ENCODE measurements around the gene ZNF324.
"Not testable (repeated sequence)": the region's sequence is repeated elsewhere in the genome, so short reads cannot be mapped to it uniquely, and the experiment has no call there.

GRCh38 chr19:58484349-58484748 lies 17.5 kb downstream of the ZNF324 start:
- not testable (repeated sequence) for TF ChIP-seq POLR2AphosphoS5, CTCF (IDR thresholded peaks at IDR 0.05)

Measured in upper lobe of left lung (tissue), 4 donors.